ENCODE measurements around the gene IL1R1. TPM values are rescaled to one million over a fixed set of nuclear protein-coding genes. Genes with fewer than 3 reads are reported as not detected.

Gene IL1R1
- total and polyA plus RNA-seq, 2 of the 4 experiments (the other 2 are of a cell fraction), result 6.5 to 13.8 TPM

- peak overlapping the region; percentile 86 for H2AK5ac ChIP-seq (ENCODE audit: low read depth, low read length)
- no peak overlapping the region for H3K4me3 ChIP-seq (ENCODE audit: insufficient read depth, low read depth, low read length)
- intact Hi-C loops (cut with micrococcal nuclease) (no loop called here), in situ Hi-C loops (cut with MboI; ENCODE audit: low sequenced_read_pairs) (no loop called here), dilution Hi-C loops (cut with HindIII; ENCODE audit: low sequenced_read_pairs, unreplicated experiment) (no loop called here)
- H3K56ac ChIP-seq (ENCODE audit: extremely low read depth, insufficient read depth, low read length), result no peak overlapping the region
- no peak overlapping the region for H2BK20ac ChIP-seq (ENCODE audit: low read depth, low read length)
- H2AFZ ChIP-seq (replicated peaks; ENCODE audit: low read length, poor library complexity), result no peak overlapping the region
- 0 out of 2 replicates have a peak overlapping the region, but pooled peaks have one; percentile 8 for H4K5ac ChIP-seq (ENCODE audit: low read depth, low read length)
- H4K20me1 ChIP-seq (ENCODE audit: insufficient read depth, low read length), result no peaks in the 10 kb centered on the region
- H3K79me1 ChIP-seq (ENCODE audit: low read depth in 1 of 2, low read length in 2 of 2), result peaks cover under 1 to 8% of the 10 kb centered on the region in 2 experiments; a peak in 2 of 4 replicates
- H3K9me3 ChIP-seq (ENCODE audit: control insufficient read depth, insufficient read depth, low read length), result no peaks in the 10 kb centered on the region
- peaks cover 9% of the 10 kb centered on the region; the same call in 1 of the 2 replicates for H3K9me1 ChIP-seq (ENCODE audit: insufficient read depth, low read length)
- H3K4me1 ChIP-seq (ENCODE audit: control insufficient read depth, insufficient read depth, low read length), result peaks cover 17% of the 10 kb centered on the region
- H3K9ac ChIP-seq (ENCODE audit: low read depth, low read length), result peak overlapping the region; percentile 55; the same call in 1 of the 2 replicates
- H3K4ac ChIP-seq (ENCODE audit: low read depth, low read length), result peak overlapping the region; percentile 54; the same call in 1 of the 2 replicates
- TF ChIP-seq BHLHE40 (IDR thresholded peaks at IDR 0.05; ENCODE audit: low read depth, low read length) (no peak), CTCF (conservative IDR thresholded peaks at IDR 0.05; ENCODE audit: low read depth, low read length) (no peak), FOS (IDR thresholded peaks at IDR 0.05; ENCODE audit: low read depth, low read length) (no peak), CEBPB (IDR thresholded peaks at IDR 0.05; ENCODE audit: low read depth, low read length) (peak; percentile 53)
- peak overlapping the region; percentile 88; the same call in 1 of the 2 replicates for H3K27ac ChIP-seq (ENCODE audit: insufficient read depth, low read length)
- no TSS peak for BruUV-seq (replicated peaks)
- H3K18ac ChIP-seq (ENCODE audit: low read depth, low read length), result peak overlapping the region; percentile 20; the same call in 1 of the 2 replicates
- H2BK15ac ChIP-seq (ENCODE audit: low read depth, low read length), result peak overlapping the region; percentile 56; the same call in 1 of the 3 replicates
- peak overlapping the region; percentile 49; the same call in 1 of the 2 replicates for H2BK120ac ChIP-seq (ENCODE audit: low read depth, low read length)
- H3K36me3 ChIP-seq (ENCODE audit: control insufficient read depth, insufficient read depth, low read length), result no peaks in the 10 kb centered on the region
- DNase-seq (peak; percentile 21), ATAC-seq (ENCODE audit: low read depth) (0 out of 2 replicates have a peak, but pooled peaks have one; percentile 19)
- peak overlapping the region; percentile 24 for H2BK5ac ChIP-seq (ENCODE audit: low read depth, low read length, poor library complexity, severe bottlenecking)
- H4K8ac ChIP-seq (ENCODE audit: low read depth in 2 of 2, low read length in 2 of 2), result no peak overlapping the region
- H4K91ac ChIP-seq (ENCODE audit: insufficient read depth, low read depth, low read length), result peak overlapping the region; percentile 53; the same call in 1 of the 2 replicates
- no peaks in the 10 kb centered on the region for H3K27me3 ChIP-seq (ENCODE audit: control insufficient read depth, insufficient read depth, low read length)
- no peak overlapping the region; the same call in 1 of the 2 replicates for H3K4me2 ChIP-seq (ENCODE audit: low read depth, low read length)
- H3K14ac ChIP-seq (replicated peaks; ENCODE audit: low read depth, low read length), result peak overlapping the region; percentile 72; the same call in 1 of the 2 replicates
- ChIA-PET CTCF (no interaction called here), POLR2A (ENCODE audit: unreplicated experiment) (no interaction called here)
- H3K23ac ChIP-seq (ENCODE audit: low read depth, low read length), result no peak overlapping the region
- H2AK9ac ChIP-seq (replicated peaks; ENCODE audit: low read depth, low read length, poor library complexity), result no peak overlapping the region
Measured at GRCh38 chr2:102130647-102130991, 11.9 kb upstream of the IL1R1 start.

All from IMR-90 (cell line).